ENCODE results near the gene OXCT1. TPM values are rescaled to one million over a fixed set of nuclear protein-coding genes. Genes with fewer than 3 reads are reported as not detected.

The OXCT1 gene
- total and polyA plus RNA-seq, 2 of the 4 experiments (the other 2 are of a cell fraction) = 14.2 to 16.3 TPM

DNA sequence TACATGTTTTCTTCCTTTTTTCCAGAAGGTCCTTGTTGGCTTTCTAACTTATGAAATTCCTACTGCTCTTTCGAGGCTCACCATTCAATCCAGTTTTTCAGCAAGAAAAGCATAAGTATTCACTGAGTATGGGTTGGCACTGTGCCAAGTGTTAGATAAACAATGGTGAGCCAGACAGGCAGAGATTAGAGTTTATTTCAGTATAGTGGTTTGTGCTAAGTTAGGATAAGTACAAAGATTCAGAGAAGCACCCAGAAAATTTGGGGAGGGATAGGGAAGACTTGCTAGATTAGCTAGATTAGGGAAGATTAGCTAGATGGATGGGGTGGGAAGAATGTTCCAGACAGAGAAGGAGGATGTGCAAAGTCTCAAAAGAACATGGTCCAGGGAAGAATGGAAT lies 122.9 kb downstream of the OXCT1 start:
- ATAC-seq (ENCODE audit: low read depth) (peak; percentile 67), DNase-seq (peak; percentile 71)
- Histone ChIP-seq H2AFZ (replicated peaks; ENCODE audit: low read length, poor library complexity) (no peak overlapping the region), H2AK9ac (replicated peaks; ENCODE audit: low read depth, low read length, poor library complexity) (no peak overlapping the region), H3K56ac (ENCODE audit: extremely low read depth, insufficient read depth, low read length) (no peak overlapping the region), H3K9me3 (ENCODE audit: control insufficient read depth, insufficient read depth, low read length) (no peaks in the 10 kb centered on the region), H3K4me2 (ENCODE audit: low read depth, low read length) (no peak overlapping the region), H2BK15ac (ENCODE audit: low read depth, low read length) (no peak overlapping the region), H4K8ac (ENCODE audit: low read depth in 2 of 2, low read length in 2 of 2) (no peak overlapping the region), H3K27ac (ENCODE audit: insufficient read depth, low read length) (no peak overlapping the region), H3K27me3 (ENCODE audit: control insufficient read depth, insufficient read depth, low read length) (no peaks in the 10 kb centered on the region), H3K4ac (ENCODE audit: low read depth, low read length) (no peak overlapping the region), H3K14ac (replicated peaks; ENCODE audit: low read depth, low read length) (no peak overlapping the region), H4K20me1 (ENCODE audit: insufficient read depth, low read length) (no peaks in the 10 kb centered on the region), H3K79me1 (ENCODE audit: low read depth in 1 of 2, low read length in 2 of 2) (0 out of 4 replicates have a peak, but pooled peaks cover 0 to 3% of the 10 kb centered on the region in 2 experiments), H3K9me1 (ENCODE audit: insufficient read depth, low read length) (0 out of 2 replicates have a peak, but pooled peaks cover 3% of the 10 kb centered on the region), H3K23ac (ENCODE audit: low read depth, low read length) (no peak overlapping the region), H3K4me3 (ENCODE audit: insufficient read depth, low read depth, low read length) (no peak overlapping the region), H2BK5ac (ENCODE audit: low read depth, low read length, poor library complexity, severe bottlenecking) (no peak overlapping the region), H2AK5ac (ENCODE audit: low read depth, low read length) (no peak overlapping the region), H3K18ac (ENCODE audit: low read depth, low read length) (no peak overlapping the region), H2BK120ac (ENCODE audit: low read depth, low read length) (no peak overlapping the region), H2BK20ac (ENCODE audit: low read depth, low read length) (no peak overlapping the region), H4K5ac (ENCODE audit: low read depth, low read length) (no peak overlapping the region; the same call in 1 of the 2 replicates), H3K9ac (ENCODE audit: low read depth, low read length) (no peak overlapping the region), H3K36me3 (ENCODE audit: control insufficient read depth, insufficient read depth, low read length) (peaks cover 4% of the 10 kb centered on the region; the same call in 1 of the 2 replicates), H4K91ac (ENCODE audit: insufficient read depth, low read depth, low read length) (0 out of 2 replicates have a peak overlapping the region, but pooled peaks have one; percentile 5), H3K4me1 (ENCODE audit: control insufficient read depth, insufficient read depth, low read length) (peaks cover 2% of the 10 kb centered on the region)
- intact Hi-C loops (cut with micrococcal nuclease) = no loop called here
- in situ Hi-C loops (cut with MboI; ENCODE audit: low sequenced_read_pairs) = no loop called here
- TF ChIP-seq RFX5 (IDR thresholded peaks at IDR 0.05; ENCODE audit: low read depth, low read length) (no peak), SMC3 (IDR thresholded peaks at IDR 0.05; ENCODE audit: low read depth, low read length) (no peak), RCOR1 (IDR thresholded peaks at IDR 0.05; ENCODE audit: insufficient replicate concordance, low read length) (no peak), NFE2L2 (IDR thresholded peaks at IDR 0.05; ENCODE audit: low read depth, low read length) (no peak), ELK1 (IDR thresholded peaks at IDR 0.05; ENCODE audit: borderline replicate concordance, low read depth, low read length) (no peak), POLR2A (IDR thresholded peaks at IDR 0.05; ENCODE audit: low read depth, low read length) (no peak), BHLHE40 (IDR thresholded peaks at IDR 0.05; ENCODE audit: low read depth, low read length) (no peak), MAZ (IDR thresholded peaks at IDR 0.05; ENCODE audit: borderline replicate concordance, low read depth, low read length) (no peak), USF2 (IDR thresholded peaks at IDR 0.05; ENCODE audit: low read depth, low read length) (no peak), MAFK (IDR thresholded peaks at IDR 0.05; ENCODE audit: low read depth, low read length) (no peak)
- TF ChIP-seq, protein P1, sequence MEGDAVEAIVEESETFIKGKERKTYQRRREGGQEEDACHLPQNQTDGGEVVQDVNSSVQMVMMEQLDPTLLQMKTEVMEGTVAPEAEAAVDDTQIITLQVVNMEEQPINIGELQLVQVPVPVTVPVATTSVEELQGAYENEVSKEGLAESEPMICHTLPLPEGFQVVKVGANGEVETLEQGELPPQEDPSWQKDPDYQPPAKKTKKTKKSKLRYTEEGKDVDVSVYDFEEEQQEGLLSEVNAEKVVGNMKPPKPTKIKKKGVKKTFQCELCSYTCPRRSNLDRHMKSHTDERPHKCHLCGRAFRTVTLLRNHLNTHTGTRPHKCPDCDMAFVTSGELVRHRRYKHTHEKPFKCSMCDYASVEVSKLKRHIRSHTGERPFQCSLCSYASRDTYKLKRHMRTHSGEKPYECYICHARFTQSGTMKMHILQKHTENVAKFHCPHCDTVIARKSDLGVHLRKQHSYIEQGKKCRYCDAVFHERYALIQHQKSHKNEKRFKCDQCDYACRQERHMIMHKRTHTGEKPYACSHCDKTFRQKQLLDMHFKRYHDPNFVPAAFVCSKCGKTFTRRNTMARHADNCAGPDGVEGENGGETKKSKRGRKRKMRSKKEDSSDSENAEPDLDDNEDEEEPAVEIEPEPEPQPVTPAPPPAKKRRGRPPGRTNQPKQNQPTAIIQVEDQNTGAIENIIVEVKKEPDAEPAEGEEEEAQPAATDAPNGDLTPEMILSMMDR (conservative IDR thresholded peaks at IDR 0.05; ENCODE audit: low read depth, low read length) = no peak
- dilution Hi-C loops (cut with HindIII; ENCODE audit: low sequenced_read_pairs, unreplicated experiment) = no loop called here
- ChIA-PET CTCF (interaction anchor here (0.6 kb wide), 1 partner anchor 106 kb away, joined by 4 read pairs; no protein-coding TSS in a partner anchor), POLR2A (ENCODE audit: unreplicated experiment) (no interaction called here)
- WGBS, 2 experiments (ENCODE audit: extremely low coverage in 2 of 2, insufficient read length in 1 of 2) = no CpG with 5 or more reads among the region's 1 CpG
- BruUV-seq (replicated peaks) = no TSS peak
